ENCODE results near the gene MUC15. TPM values are rescaled to one million over a fixed set of nuclear protein-coding genes. Genes with fewer than 3 reads are reported as not detected.

MUC15 gene
- total and polyA plus RNA-seq, 2 of the 4 experiments (the other 2 are of a cell fraction) = not detected

DNA sequence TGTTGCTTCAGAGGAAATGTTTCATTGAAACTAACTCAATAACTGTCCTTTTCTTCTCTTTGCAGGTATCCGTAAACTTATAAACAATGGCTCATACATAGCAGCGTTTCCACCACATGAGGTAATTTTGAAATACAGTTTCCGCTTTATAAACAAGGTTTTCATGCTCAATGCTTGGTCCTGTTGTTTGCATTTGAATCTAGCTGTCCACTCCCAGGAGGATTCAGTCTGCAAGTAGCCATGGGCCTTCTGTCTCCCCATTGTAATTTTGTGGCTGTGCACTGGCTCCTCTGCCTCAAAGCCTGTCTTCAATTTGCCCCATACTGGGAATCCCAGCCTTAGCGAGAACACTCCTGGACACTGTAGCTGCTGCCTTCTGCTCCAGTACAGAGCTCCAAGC, 34.7 kb downstream of the MUC15 start:
- TF ChIP-seq, protein P1, sequence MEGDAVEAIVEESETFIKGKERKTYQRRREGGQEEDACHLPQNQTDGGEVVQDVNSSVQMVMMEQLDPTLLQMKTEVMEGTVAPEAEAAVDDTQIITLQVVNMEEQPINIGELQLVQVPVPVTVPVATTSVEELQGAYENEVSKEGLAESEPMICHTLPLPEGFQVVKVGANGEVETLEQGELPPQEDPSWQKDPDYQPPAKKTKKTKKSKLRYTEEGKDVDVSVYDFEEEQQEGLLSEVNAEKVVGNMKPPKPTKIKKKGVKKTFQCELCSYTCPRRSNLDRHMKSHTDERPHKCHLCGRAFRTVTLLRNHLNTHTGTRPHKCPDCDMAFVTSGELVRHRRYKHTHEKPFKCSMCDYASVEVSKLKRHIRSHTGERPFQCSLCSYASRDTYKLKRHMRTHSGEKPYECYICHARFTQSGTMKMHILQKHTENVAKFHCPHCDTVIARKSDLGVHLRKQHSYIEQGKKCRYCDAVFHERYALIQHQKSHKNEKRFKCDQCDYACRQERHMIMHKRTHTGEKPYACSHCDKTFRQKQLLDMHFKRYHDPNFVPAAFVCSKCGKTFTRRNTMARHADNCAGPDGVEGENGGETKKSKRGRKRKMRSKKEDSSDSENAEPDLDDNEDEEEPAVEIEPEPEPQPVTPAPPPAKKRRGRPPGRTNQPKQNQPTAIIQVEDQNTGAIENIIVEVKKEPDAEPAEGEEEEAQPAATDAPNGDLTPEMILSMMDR (conservative IDR thresholded peaks at IDR 0.05; ENCODE audit: low read depth, low read length) = no peak
- TF ChIP-seq CEBPB (IDR thresholded peaks at IDR 0.05; ENCODE audit: low read depth, low read length) = no peak
- no peak for TF ChIP-seq RAD21 (IDR thresholded peaks at IDR 0.05; ENCODE audit: low read length)
- TF ChIP-seq, protein P2, sequence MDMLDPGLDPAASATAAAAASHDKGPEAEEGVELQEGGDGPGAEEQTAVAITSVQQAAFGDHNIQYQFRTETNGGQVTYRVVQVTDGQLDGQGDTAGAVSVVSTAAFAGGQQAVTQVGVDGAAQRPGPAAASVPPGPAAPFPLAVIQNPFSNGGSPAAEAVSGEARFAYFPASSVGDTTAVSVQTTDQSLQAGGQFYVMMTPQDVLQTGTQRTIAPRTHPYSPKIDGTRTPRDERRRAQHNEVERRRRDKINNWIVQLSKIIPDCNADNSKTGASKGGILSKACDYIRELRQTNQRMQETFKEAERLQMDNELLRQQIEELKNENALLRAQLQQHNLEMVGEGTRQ (IDR thresholded peaks at IDR 0.05; ENCODE audit: low read depth, low read length) = no peak
- TF ChIP-seq MAFK (IDR thresholded peaks at IDR 0.05; ENCODE audit: low read depth, low read length) = no peak
- no peak for TF ChIP-seq MXI1 (IDR thresholded peaks at IDR 0.05; ENCODE audit: borderline replicate concordance, low read depth, low read length)
- TF ChIP-seq POLR2A (IDR thresholded peaks at IDR 0.05; ENCODE audit: low read depth, low read length) = no peak
- no peak for TF ChIP-seq ELK1 (IDR thresholded peaks at IDR 0.05; ENCODE audit: borderline replicate concordance, low read depth, low read length)
- Histone ChIP-seq H3K4me2 (ENCODE audit: low read depth, low read length) (no peak overlapping the region), H3K9me3 (ENCODE audit: control insufficient read depth, insufficient read depth, low read length) (no peaks in the 10 kb centered on the region), H2BK20ac (ENCODE audit: low read depth, low read length) (no peak overlapping the region), H3K14ac (replicated peaks; ENCODE audit: low read depth, low read length) (no peak overlapping the region), H3K27ac (ENCODE audit: insufficient read depth, low read length) (no peak overlapping the region), H4K5ac (ENCODE audit: low read depth, low read length) (no peak overlapping the region), H3K79me1 (ENCODE audit: low read depth in 1 of 2, low read length in 2 of 2) (no peaks in the 10 kb centered on the region), H4K91ac (ENCODE audit: insufficient read depth, low read depth, low read length) (no peak overlapping the region), H4K8ac (ENCODE audit: low read depth in 2 of 2, low read length in 2 of 2) (no peak overlapping the region), H2BK5ac (ENCODE audit: low read depth, low read length, poor library complexity, severe bottlenecking) (no peak overlapping the region), H3K36me3 (ENCODE audit: control insufficient read depth, insufficient read depth, low read length) (no peaks in the 10 kb centered on the region), H3K18ac (ENCODE audit: low read depth, low read length) (no peak overlapping the region), H3K23ac (ENCODE audit: low read depth, low read length) (no peak overlapping the region), H2AFZ (replicated peaks; ENCODE audit: low read length, poor library complexity) (no peak overlapping the region), H3K56ac (ENCODE audit: extremely low read depth, insufficient read depth, low read length) (no peak overlapping the region), H3K9me1 (ENCODE audit: insufficient read depth, low read length) (no peaks in the 10 kb centered on the region), H3K4me1 (ENCODE audit: control insufficient read depth, insufficient read depth, low read length) (no peaks in the 10 kb centered on the region), H2BK15ac (ENCODE audit: low read depth, low read length) (no peak overlapping the region), H4K20me1 (ENCODE audit: insufficient read depth, low read length) (no peaks in the 10 kb centered on the region), H2BK120ac (ENCODE audit: low read depth, low read length) (no peak overlapping the region), H3K27me3 (ENCODE audit: control insufficient read depth, insufficient read depth, low read length) (no peaks in the 10 kb centered on the region), H3K4ac (ENCODE audit: low read depth, low read length) (no peak overlapping the region), H2AK5ac (ENCODE audit: low read depth, low read length) (no peak overlapping the region), H3K9ac (ENCODE audit: low read depth, low read length) (no peak overlapping the region), H2AK9ac (replicated peaks; ENCODE audit: low read depth, low read length, poor library complexity) (no peak overlapping the region), H3K4me3 (ENCODE audit: insufficient read depth, low read depth, low read length) (no peak overlapping the region)
- intact Hi-C loops (cut with micrococcal nuclease) (no loop called here), in situ Hi-C loops (cut with MboI; ENCODE audit: low sequenced_read_pairs) (no loop called here), dilution Hi-C loops (cut with HindIII; ENCODE audit: low sequenced_read_pairs, unreplicated experiment) (no loop called here)
- 90% methylated on average over 2 of the region's 4 CpGs; no CpG with 5 or more reads in 1 of the 2 experiments for WGBS, 2 experiments (ENCODE audit: extremely low coverage in 2 of 2, insufficient read length in 1 of 2)
- DNase-seq (no peak), ATAC-seq (ENCODE audit: low read depth) (no peak)
- POLR2A ChIA-PET (ENCODE audit: unreplicated experiment) = no interaction called here
- BruUV-seq (replicated peaks) = no TSS peak
- CTCF ChIA-PET = no interaction called here

All from IMR-90 (cell line).